Measurements from ENCODE around the gene MIB2. TPM values are rescaled to one million over a fixed set of nuclear protein-coding genes. Genes with fewer than 3 reads are reported as not detected.

Gene MIB2
- polyA plus RNA-seq, 3 donors = 5.4 to 65.7 (median 5.6) TPM

DNA sequence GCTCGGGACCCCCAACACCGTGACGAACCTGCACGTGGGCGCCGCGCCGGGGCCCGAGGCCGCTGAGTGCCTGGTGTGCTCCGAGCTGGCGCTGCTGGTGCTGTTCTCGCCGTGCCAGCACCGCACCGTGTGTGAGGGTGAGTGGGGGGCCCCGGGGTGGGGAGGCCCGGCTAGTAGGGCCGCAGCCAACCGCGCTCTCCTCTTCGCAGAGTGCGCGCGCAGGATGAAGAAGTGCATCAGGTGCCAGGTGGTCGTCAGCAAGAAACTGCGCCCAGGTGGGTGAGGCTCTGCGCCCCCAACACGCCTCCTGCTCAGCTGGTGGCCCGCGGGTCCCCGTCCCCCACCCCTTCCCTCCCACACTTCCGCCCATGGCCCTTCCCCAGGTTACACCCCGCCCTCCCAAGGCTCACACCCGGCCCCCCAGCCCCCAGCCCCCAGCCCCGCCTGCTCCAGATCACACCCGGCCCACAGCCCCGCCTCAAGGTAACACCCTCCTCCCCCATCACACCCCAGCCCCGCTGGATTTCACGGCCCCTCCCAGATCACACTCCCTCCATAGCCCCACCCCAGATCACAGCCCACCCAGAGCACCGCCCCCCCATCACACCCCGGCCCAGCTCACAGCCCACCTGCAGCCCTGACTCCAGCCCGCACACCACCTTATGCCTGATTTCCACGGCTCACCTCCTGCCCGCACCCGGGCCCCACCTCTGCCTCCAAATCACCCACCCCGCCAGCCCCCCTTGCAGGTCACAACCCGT, 14.3 kb downstream of the MIB2 start:
- H2AFZ ChIP-seq (ENCODE audit: insufficient read depth, low read depth, low read length, poor library complexity, severe bottlenecking) = no peak overlapping the region
- H3K4me2 ChIP-seq (replicated peaks; ENCODE audit: extremely low read depth, low read length, poor library complexity, severe bottlenecking) = no peak overlapping the region
- H3K4me3 ChIP-seq (replicated peaks in 1 of 3; ENCODE audit: low read depth in 2 of 3, low read length in 3 of 3) = no peak overlapping the region
- TF ChIP-seq, protein P1, sequence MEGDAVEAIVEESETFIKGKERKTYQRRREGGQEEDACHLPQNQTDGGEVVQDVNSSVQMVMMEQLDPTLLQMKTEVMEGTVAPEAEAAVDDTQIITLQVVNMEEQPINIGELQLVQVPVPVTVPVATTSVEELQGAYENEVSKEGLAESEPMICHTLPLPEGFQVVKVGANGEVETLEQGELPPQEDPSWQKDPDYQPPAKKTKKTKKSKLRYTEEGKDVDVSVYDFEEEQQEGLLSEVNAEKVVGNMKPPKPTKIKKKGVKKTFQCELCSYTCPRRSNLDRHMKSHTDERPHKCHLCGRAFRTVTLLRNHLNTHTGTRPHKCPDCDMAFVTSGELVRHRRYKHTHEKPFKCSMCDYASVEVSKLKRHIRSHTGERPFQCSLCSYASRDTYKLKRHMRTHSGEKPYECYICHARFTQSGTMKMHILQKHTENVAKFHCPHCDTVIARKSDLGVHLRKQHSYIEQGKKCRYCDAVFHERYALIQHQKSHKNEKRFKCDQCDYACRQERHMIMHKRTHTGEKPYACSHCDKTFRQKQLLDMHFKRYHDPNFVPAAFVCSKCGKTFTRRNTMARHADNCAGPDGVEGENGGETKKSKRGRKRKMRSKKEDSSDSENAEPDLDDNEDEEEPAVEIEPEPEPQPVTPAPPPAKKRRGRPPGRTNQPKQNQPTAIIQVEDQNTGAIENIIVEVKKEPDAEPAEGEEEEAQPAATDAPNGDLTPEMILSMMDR (IDR thresholded peaks at IDR 0.05) = no peak
- peaks cover 11 to 30% of the 10 kb centered on the region in 2 donors for H3K27me3 ChIP-seq (ENCODE audit: control insufficient read depth in 2 of 2, insufficient read depth in 2 of 2, low read length in 2 of 2)
- Mint-ChIP-seq H3K27ac (no peak overlapping the region), H3K9me3 (peaks cover 0 to 11% (median 3%) of the 10 kb centered on the region in 7 donors), H3K4me3 (peak overlapping the region in 1 of 2 donors; percentile 26), H3K36me3 (peaks cover 4 to 12% of the 10 kb centered on the region in 2 donors), H3K4me1 (peaks cover 2% of the 10 kb centered on the region), H3K27me3 (ENCODE audit: low read depth in 3 of 3) (peaks cover 14 to 44% (median 22%) of the 10 kb centered on the region in 3 donors)
- H3K79me2 ChIP-seq (ENCODE audit: insufficient read depth, low read length) = no peaks in the 10 kb centered on the region
- H3K9me3 ChIP-seq (replicated peaks in 1 of 2; ENCODE audit: control insufficient read depth in 1 of 2, insufficient read depth in 1 of 2, low read length in 2 of 2) = no peaks in the 10 kb centered on the region
- no peak overlapping the region for H3K27ac ChIP-seq (ENCODE audit: low read depth in 1 of 2, low read length in 2 of 2)
- 19% methylated on average over 26 of the region's 48 CpGs for whole genome bisulfite sequencing (ENCODE audit: insufficient coverage)
- H4K20me1 ChIP-seq (ENCODE audit: insufficient read depth, low read length) = no peaks in the 10 kb centered on the region
- intact Hi-C loops (cut with micrococcal nuclease) = no loop called here
- H3K36me3 ChIP-seq (replicated peaks in 1 of 2; ENCODE audit: control insufficient read depth in 1 of 2, insufficient read depth in 2 of 2, low read length in 2 of 2) = no peaks in the 10 kb centered on the region
- DNase-seq = peak in 1 of 3 donors; percentile 8
- H3K4me1 ChIP-seq (ENCODE audit: control insufficient read depth in 1 of 2, insufficient read depth in 2 of 2, low read length in 2 of 2) = peaks cover 3 to 9% of the 10 kb centered on the region in 2 donors
- no peak overlapping the region for H3K9ac ChIP-seq (ENCODE audit: insufficient read depth, low read length, poor library complexity, severe bottlenecking)

DNA sequence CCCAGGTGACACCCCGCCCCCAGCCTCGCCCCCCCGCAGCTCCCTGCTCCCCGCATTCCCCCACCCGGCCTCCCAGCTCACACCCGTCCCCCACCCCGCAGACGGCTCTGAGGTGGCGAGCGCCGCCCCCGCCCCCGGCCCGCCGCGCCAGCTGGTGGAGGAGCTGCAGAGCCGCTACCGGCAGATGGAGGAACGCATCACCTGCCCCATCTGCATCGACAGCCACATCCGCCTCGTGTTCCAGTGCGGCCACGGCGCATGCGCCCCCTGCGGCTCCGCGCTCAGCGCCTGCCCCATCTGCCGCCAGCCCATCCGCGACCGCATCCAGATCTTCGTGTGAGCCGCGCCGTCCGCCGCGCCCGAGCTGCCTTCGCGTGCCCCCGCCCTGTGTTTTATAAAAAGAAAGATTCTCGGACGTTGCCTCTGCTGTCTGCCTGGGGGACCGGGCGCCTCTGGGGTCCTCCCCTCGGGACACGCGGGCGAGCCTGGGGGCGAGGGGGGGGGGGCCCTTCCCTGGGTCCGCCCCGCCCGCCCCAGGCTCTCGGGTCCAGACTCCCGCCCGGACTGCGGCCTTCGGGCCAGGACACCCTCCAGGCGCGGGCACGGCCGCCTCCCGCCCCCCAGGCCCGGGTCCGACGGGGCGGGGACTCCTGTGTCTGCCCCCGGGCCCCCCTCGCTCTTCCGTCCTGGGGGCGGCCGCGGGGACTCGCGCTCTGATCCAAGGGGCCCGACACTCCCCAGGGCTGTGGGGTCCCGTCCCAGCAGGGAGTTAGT, 15.1 kb downstream of the MIB2 start:
- Histone ChIP-seq H3K4me1 (ENCODE audit: control insufficient read depth in 1 of 2, insufficient read depth in 2 of 2, low read length in 2 of 2) (peaks cover 3 to 9% of the 10 kb centered on the region in 2 donors), H3K27me3 (ENCODE audit: control insufficient read depth in 2 of 2, insufficient read depth in 2 of 2, low read length in 2 of 2) (peaks cover 11 to 30% of the 10 kb centered on the region in 2 donors), H3K27ac (ENCODE audit: low read depth in 1 of 2, low read length in 2 of 2) (no peak overlapping the region), H2AFZ (ENCODE audit: insufficient read depth, low read depth, low read length, poor library complexity, severe bottlenecking) (peak overlapping the region; percentile 17), H3K9ac (ENCODE audit: insufficient read depth, low read length, poor library complexity, severe bottlenecking) (peak overlapping the region; percentile 4), H3K9me3 (replicated peaks in 1 of 2; ENCODE audit: control insufficient read depth in 1 of 2, insufficient read depth in 1 of 2, low read length in 2 of 2) (no peaks in the 10 kb centered on the region), H3K79me2 (ENCODE audit: insufficient read depth, low read length) (no peaks in the 10 kb centered on the region), H4K20me1 (ENCODE audit: insufficient read depth, low read length) (no peaks in the 10 kb centered on the region), H3K4me3 (replicated peaks in 1 of 3; ENCODE audit: low read depth in 2 of 3, low read length in 3 of 3) (no peak overlapping the region), H3K4me2 (replicated peaks; ENCODE audit: extremely low read depth, low read length, poor library complexity, severe bottlenecking) (peak overlapping the region; percentile 34), H3K36me3 (replicated peaks in 1 of 2; ENCODE audit: control insufficient read depth in 1 of 2, insufficient read depth in 2 of 2, low read length in 2 of 2) (no peaks in the 10 kb centered on the region)
- intact Hi-C loops (cut with micrococcal nuclease) = no loop called here
- peak; percentile 69 to 81 (median 77) for DNase-seq
- Mint-ChIP-seq H3K27me3 (ENCODE audit: low read depth in 3 of 3) (peaks cover 12 to 44% (median 22%) of the 10 kb centered on the region in 3 donors), H3K4me1 (peaks cover 2% of the 10 kb centered on the region), H3K27ac (no peak overlapping the region), H3K9me3 (peaks cover 0 to 11% (median 3%) of the 10 kb centered on the region in 7 donors), H3K4me3 (peak overlapping the region; percentile 52 to 89), H3K36me3 (peaks cover 5 to 9% of the 10 kb centered on the region in 2 donors)
- 1% methylated on average over 56 of the region's 81 CpGs for WGBS (ENCODE audit: insufficient coverage)
- TF ChIP-seq, protein P1 (IDR thresholded peaks at IDR 0.05) = no peak
